Transverse colon (tissue), 4 donors: ENCODE measurements around the gene PEDS1.

Source experiments
- POLR2AphosphoS5 ChIP-seq, 3 donors: sonication (generic); formaldehyde crosslinking; IDR thresholded peaks; one replicate each; pipeline ENCODE4 v1.6.1; 2016; ENCODE audit warnings: antibody characterized with exemption in 3 of 3
- TF ChIP-seq, protein P1 (sequence below), 5 experiments: fragments of 200-600 bp in 3 of 5; fragments of 450-650 bp in 2 of 5; sonication (generic) in 3 of 5; IDR thresholded peaks; 1 replicate in 2 of 5; 2 replicates in 3 of 5; pipeline ENCODE4 v1.5.1; 2016 to 2017; ENCODE audit warnings: antibody characterized with exemption in 5 of 5, inconsistent platforms in 3 of 5, mild to moderate bottlenecking in 2 of 5, moderate library complexity in 1 of 5

DNA sequence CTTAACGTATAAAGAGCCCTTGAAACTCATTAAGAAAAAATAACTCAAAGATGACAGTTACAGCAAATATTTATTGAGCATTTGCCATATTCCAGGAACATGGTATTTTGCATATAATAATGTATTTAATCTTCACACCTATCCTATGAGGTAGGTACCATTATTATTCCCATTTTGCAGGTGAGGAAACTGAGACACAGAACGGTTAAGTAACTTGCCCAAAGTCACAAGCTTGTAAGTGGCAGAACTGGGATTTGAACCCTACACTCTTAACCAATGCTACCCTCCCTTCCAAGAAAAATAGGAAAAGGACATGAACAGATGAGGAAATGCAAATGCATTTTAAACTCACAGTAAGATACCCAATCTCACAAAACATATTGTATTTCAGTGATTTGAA lies 35.3 kb downstream of the PEDS1 start:
- no peak for TF ChIP-seq POLR2AphosphoS5 (IDR thresholded peaks at IDR 0.05)
- TF ChIP-seq, protein P1, sequence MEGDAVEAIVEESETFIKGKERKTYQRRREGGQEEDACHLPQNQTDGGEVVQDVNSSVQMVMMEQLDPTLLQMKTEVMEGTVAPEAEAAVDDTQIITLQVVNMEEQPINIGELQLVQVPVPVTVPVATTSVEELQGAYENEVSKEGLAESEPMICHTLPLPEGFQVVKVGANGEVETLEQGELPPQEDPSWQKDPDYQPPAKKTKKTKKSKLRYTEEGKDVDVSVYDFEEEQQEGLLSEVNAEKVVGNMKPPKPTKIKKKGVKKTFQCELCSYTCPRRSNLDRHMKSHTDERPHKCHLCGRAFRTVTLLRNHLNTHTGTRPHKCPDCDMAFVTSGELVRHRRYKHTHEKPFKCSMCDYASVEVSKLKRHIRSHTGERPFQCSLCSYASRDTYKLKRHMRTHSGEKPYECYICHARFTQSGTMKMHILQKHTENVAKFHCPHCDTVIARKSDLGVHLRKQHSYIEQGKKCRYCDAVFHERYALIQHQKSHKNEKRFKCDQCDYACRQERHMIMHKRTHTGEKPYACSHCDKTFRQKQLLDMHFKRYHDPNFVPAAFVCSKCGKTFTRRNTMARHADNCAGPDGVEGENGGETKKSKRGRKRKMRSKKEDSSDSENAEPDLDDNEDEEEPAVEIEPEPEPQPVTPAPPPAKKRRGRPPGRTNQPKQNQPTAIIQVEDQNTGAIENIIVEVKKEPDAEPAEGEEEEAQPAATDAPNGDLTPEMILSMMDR (IDR thresholded peaks at IDR 0.05), result no peak
